H54 (cell line): ENCODE data around the gene PTAR1.

Experiments used
- DNase-seq: peaks from one replicate; pipeline ENCODE4 v3.0.0; 2011; ENCODE audit warnings: low spot score, mixed read lengths; ENCODE audit not compliant: insufficient read length
- FAIRE-seq: peaks from 3 replicates; lab custom pipeline; 2011; peaks lifted over from hg19 to GRCh38; lab: Jason Lieb, UNC
- POLR2A ChIP-seq: IDR thresholded peaks from 2 replicates; pipeline ENCODE4 v1.6.1; 2011; ENCODE audit warnings: low read depth, mild to moderate bottlenecking, low read length

Gene PTAR1

DNA sequence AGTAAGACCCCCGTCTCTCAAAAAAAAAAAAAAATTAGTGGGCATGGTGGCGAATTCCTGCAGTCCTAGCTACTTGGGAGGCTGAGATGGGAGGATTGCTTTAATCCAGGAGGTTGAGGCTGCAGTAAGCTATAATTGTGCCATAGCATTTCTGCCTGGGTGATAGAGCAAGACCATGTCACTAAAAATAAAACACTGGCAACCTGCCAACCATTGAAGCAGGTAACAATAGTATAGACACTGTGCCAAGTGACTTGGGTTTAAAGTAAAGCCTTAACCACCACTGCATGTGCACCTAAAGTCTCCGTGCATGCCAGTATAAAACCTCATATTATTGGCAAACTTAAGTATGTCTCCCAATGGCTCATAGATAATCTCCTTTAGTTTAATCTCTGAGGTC lies 84.2 kb downstream of the PTAR1 start:
- TF ChIP-seq POLR2A = no peak
- DNase-seq (no peak), FAIRE-seq (no peak)

DNA sequence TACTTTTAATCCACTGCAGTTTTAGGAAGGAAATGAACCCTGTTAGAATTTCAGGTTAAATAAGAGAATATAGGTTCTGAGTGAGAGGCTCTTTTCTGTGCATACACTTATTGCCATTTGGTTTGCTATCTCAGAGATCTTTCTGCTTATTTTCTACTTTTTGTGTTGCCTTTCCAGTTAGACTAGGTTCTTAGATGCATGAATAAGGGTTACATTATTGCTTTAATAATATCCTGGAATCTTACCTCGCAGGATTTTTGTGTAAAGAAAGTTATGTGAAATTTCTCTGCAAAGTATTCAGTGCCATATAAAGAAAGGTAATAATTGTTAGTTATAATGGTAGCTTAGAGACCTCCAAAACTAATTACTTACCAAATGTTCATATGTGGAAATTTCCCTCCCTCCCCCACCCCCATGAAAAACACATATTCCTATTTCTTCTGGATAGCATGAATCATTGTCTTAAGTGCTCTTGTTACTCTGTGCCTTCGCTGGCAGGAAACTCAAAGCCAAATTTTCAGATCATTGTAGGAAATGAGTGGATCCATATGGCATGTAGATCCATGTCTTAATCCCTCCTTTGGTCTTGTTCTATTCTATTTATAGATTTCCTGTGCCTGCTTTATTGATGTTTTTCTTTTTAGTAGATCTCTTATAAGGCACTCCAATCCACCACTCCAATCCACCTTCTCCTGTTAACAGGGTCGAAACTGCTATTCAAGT lies 84.9 kb downstream of the PTAR1 start:
- DNase-seq = no peak
- TF ChIP-seq POLR2A = no peak
- no peak for FAIRE-seq

DNA sequence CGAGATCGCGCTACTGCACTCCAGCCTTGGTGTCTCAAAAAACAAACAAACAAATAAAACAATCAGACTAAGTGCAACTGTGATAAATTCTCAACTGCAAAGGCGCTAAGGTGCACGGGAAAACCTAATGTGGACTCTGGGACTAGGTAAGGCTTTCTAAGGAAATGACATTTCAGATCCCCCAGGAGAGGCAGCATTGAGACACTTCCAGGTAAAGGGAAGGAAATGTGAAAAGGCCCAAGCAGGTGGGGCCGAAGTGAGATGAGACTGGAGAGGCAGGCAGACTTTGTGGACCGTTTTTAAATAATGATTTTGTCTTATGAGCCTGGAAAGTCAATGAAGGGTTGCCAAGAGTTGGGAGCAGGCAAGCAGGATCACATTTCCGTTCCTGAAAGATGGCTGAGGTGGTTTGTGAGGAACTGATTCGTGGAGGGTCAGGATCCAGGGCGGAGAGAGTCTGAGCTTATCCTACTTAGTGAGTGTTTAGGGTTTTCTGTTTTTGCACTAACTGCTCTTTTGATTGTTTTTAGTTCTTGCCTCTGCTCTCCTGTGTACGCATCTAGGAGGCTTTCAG lies 85.6 kb downstream of the PTAR1 start:
- no peak for FAIRE-seq
- TF ChIP-seq POLR2A = no peak
- no peak for DNase-seq

DNA sequence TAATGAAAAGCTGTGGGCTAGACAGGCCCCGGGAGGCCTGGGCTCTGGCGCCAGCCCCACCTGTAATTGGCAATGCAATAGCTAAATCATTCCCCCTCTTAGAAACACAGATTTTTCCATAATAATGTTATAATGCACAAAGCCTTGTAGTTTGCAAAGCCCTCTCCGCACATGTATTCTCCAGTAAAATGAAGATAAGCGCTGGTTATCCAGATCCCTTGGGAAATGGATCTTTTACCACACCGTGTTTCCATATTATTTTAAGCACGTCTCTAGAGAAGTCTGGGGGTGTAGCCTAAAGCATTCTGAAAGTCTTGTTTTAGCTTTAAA lies 86.5 kb downstream of the PTAR1 start:
- DNase-seq (no peak), FAIRE-seq (no peak)
- no peak for TF ChIP-seq POLR2A

DNA sequence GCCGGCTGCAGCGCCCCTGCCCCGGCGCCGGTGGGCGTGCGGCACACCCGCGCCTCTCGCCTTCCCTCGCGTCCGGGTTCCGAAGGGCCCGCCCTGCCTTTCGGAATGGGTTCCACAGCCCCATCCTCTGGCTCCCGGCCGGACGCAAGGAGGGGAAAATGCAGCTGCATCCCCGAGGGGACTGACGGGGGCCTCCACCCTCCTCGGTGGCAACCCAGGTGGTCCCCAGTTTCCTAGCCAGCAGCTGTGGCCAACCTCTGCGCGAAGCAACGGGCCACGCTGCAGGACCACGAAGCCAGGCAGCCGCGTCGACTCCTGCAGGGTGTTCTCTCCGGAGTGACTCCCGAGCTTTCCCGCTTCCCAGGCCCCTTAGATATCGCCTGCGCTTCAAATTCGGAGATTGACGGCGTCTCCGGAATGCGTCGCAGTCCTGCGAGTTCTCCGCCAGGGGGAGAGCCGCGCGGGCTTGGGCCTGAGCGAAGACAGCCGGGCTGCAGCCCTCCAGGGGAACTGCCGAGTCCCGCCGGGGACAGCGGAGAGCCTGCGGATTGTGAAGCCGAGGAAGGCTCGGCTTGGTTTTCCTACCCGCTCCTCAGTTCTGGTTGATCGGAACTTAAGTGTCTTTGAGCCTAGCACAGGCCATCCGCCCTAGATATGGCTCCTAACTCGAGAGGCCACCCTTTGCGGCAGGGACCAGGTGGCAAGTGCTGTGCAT lies 87.1 kb downstream of the PTAR1 start:
- FAIRE-seq (peak; percentile 41), DNase-seq (peak; percentile 92)
- no peak for TF ChIP-seq POLR2A

DNA sequence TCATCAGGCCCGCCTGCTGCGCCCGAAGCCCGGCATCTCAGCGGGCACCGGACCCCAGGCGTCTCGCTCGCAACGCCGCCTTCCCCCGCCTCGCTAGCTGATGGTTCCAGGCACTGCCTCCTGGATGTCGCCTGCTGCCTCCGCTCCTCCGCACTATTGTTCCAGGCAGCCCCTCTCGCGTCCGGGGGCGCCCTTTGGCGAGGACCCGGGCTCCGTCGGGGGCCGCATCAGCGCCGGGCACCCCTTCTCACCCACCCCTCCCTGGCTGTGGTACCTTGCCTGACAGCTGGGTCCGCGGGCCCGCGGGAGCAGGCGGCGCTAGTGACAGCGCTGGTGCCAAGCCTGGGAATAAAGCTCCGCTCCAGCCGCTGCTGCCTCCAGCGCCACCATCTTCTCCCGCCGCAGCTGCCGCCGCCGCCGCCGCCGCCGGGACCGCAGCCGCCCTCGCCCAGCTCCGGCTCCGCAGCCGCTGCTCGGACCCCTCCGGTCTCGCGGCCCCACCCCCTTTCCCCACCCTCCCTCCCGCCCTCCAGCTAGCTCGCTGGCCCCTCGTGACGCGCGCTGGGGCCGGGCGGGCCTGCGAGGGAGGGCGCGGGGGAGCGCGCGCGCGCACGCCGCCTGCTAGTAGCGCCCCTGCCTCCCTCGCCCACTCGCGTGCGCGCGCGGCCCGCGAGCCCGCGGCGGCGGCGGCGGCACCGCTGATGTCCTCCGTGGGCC lies 87.8 kb downstream of the PTAR1 start, which contains the start of gene APBA1:
APBA1 (minus strand) TSS at position 493 of the 717 bp plus-strand sequence.
- peak; percentile 54 for TF ChIP-seq POLR2A
- DNase-seq = peak; percentile 73
- no peak for FAIRE-seq

DNA sequence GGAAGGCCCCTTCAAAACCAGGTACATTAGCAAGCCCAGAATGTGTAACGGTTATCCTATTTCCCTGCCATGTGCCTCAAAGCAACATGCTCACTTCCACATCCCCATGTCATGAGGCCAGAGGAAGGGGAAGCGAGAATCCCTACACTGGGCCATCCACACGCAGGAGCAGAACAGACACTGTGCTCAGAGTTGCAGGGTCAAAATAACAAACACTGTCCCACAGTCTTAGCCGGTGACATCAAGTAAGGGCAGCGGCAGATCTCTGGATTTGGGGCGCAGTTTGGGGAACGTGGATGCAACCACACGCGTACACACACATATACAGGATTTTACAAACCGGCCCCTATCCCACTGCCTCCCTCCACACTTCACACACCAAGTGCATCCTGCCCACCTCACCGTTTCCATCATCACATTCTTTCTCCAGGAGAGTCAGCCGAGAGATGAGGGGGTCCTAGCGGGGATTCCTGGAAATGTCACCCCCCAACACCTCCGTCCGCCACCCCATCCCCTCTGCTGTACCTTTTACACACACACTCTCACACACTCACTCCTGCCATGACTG lies 88.4 kb downstream of the PTAR1 start:
- TF ChIP-seq POLR2A = no peak
- DNase-seq (no peak), FAIRE-seq (no peak)

DNA sequence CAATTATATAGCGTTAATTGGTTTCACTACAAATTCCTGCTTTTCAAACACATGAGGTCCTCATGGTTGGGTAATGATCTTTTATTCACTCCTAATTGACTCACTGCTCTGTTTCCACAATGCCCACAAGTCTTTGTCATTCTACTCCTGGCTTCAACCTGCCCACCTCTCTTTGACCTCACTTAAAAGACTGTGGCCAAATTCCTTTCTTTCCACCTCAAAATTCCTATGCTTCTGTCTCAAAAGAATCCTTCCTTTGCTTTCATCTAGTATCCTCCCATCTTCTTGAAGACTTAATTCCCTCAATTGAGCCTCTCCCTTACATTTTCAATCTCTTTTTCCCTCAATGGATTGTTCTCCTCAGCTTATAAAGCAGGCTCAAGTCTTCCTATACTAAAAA lies 92.5 kb downstream of the PTAR1 start:
- DNase-seq (no peak), FAIRE-seq (no peak)
- no peak for TF ChIP-seq POLR2A

DNA sequence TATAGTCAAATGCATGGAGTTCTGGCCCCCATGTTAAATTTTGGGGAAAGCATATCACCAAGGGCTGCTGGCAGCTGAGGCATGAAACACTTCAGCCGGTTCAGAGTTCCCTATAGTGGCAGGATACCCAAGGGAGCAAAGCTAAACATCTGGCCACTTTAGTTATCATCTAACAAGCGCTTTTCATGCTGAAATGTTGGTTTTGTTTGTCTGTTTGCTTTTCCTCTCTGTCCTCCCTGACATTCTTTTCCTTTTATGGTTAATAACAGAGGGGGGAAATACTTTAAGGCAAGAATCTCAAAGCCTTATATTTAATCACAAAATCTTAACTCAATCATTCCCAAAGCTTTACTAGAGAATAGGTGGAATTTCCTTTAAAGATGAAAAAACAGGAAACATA lies 99.5 kb downstream of the PTAR1 start:
- FAIRE-seq (no peak), DNase-seq (no peak)
- no peak for TF ChIP-seq POLR2A
